ENCODE data around the gene RASGEF1B. TPM values are rescaled to one million over a fixed set of nuclear protein-coding genes. Genes with fewer than 3 reads are reported as not detected.
"Not testable (repeated sequence)": the region's sequence is repeated elsewhere in the genome, so short reads cannot be mapped to it uniquely, and the experiment has no call there.

The RASGEF1B gene
- total RNA-seq, 2 experiments from 2014 or later = 69.4 to 73.1 TPM

- intact Hi-C loops (cut with DNase I, micrococcal nuclease) = no loop called here
- Histone ChIP-seq H3K4me1 (ENCODE audit: insufficient read depth, low read length) (no peaks in the 10 kb centered on the region), H3K4me3 (ENCODE audit: low read length) (no peak overlapping the region), H3K9me3 (ENCODE audit: control insufficient read depth in 1 of 2, insufficient read depth in 1 of 2, low read length in 2 of 2) (peaks cover 0 to 3% of the 10 kb centered on the region in 2 experiments), H3K36me3 (ENCODE audit: insufficient read depth, low read length) (no peaks in the 10 kb centered on the region), H3K27me3 (ENCODE audit: control insufficient read depth in 1 of 2, insufficient read depth in 2 of 2, low read length in 2 of 2) (no peaks in the 10 kb centered on the region), H3K27ac (ENCODE audit: low read depth in 1 of 2, low read length in 2 of 2) (no peak overlapping the region)
- ChIA-PET POLR2A (interaction anchor here (0.6 kb wide), 1 partner anchor 20 kb away, joined by 3 read pairs; no protein-coding TSS in a partner anchor), CTCF (interaction anchor here (0.8 to 1.7 kb wide), 2 partner anchors 13 to 15 kb away, joined by 4 read pairs; partner anchors contain the start of gene RASGEF1B)
- no peak overlapping the region for H3K4me3 Mint-ChIP-seq
- H3K9me3 Mint-ChIP-seq = peaks cover 4% of the 10 kb centered on the region
- no peak overlapping the region for H3K27ac Mint-ChIP-seq
- H3K4me1 Mint-ChIP-seq (ENCODE audit: low read depth) = peaks cover 2% of the 10 kb centered on the region
- no peaks in the 10 kb centered on the region for H3K36me3 Mint-ChIP-seq (ENCODE audit: low read depth)
- ATAC-seq (ENCODE audit: poor library complexity) (no peak), DNase-seq (no peak)
- TF ChIP-seq, protein P1, sequence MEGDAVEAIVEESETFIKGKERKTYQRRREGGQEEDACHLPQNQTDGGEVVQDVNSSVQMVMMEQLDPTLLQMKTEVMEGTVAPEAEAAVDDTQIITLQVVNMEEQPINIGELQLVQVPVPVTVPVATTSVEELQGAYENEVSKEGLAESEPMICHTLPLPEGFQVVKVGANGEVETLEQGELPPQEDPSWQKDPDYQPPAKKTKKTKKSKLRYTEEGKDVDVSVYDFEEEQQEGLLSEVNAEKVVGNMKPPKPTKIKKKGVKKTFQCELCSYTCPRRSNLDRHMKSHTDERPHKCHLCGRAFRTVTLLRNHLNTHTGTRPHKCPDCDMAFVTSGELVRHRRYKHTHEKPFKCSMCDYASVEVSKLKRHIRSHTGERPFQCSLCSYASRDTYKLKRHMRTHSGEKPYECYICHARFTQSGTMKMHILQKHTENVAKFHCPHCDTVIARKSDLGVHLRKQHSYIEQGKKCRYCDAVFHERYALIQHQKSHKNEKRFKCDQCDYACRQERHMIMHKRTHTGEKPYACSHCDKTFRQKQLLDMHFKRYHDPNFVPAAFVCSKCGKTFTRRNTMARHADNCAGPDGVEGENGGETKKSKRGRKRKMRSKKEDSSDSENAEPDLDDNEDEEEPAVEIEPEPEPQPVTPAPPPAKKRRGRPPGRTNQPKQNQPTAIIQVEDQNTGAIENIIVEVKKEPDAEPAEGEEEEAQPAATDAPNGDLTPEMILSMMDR (IDR thresholded peaks at IDR 0.05) = no peak
- no peaks in the 10 kb centered on the region for H3K27me3 Mint-ChIP-seq
Observed at GRCh38 chr4:81485310-81485980, 13.7 kb upstream of the RASGEF1B start.

DNA sequence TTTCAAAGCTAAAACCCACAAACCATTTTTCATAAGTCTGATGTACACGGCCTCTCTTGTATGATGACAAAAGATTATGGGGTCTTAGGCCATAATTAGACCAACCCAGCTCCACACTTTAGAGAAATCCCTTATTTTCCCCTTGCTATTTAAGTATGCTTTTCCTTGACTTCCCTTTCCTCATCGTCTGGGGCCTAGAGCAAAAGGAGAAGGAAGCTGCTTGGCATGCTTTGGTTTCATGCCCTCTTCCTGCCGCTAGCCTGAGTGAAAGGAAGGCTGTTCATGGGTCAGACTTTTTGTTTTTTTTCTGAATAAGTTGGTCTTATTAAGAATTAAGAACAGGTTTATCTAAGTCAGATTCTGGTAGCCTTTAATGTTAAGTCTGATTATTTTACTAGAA, 10.6 kb upstream of the RASGEF1B start:
- H3K9me3 ChIP-seq (ENCODE audit: control insufficient read depth in 1 of 2, insufficient read depth in 1 of 2, low read length in 2 of 2) = no peaks in the 10 kb centered on the region
- H3K27me3 ChIP-seq (ENCODE audit: control insufficient read depth in 1 of 2, insufficient read depth in 2 of 2, low read length in 2 of 2) = no peaks in the 10 kb centered on the region
- H3K4me3 ChIP-seq (ENCODE audit: low read length) = no peak overlapping the region
- intact Hi-C loops (cut with DNase I, micrococcal nuclease) = no loop called here
- no peaks in the 10 kb centered on the region for H3K9me3 Mint-ChIP-seq
- H3K4me1 Mint-ChIP-seq (ENCODE audit: low read depth) = no peaks in the 10 kb centered on the region
- no peak overlapping the region for H3K4me3 Mint-ChIP-seq
- H3K27me3 Mint-ChIP-seq = no peaks in the 10 kb centered on the region
- no peaks in the 10 kb centered on the region for H3K36me3 ChIP-seq (ENCODE audit: insufficient read depth, low read length)
- ChIA-PET POLR2A (interaction anchor here (2.0 kb wide), 1 partner anchor 10 kb away, joined by 8 read pairs; the partner anchor contains the start of gene RASGEF1B), CTCF (no interaction called here)
- no peak overlapping the region for H3K27ac ChIP-seq (ENCODE audit: low read depth in 1 of 2, low read length in 2 of 2)
- H3K4me1 ChIP-seq (ENCODE audit: insufficient read depth, low read length) = no peaks in the 10 kb centered on the region
- TF ChIP-seq, protein P1 (IDR thresholded peaks at IDR 0.05) = no peak
- H3K27ac Mint-ChIP-seq = no peak overlapping the region
- ATAC-seq (ENCODE audit: poor library complexity) (no peak), DNase-seq (peak in 2 of 14 experiments; percentile 29 to 35)
- H3K36me3 Mint-ChIP-seq (ENCODE audit: low read depth) = no peaks in the 10 kb centered on the region

DNA sequence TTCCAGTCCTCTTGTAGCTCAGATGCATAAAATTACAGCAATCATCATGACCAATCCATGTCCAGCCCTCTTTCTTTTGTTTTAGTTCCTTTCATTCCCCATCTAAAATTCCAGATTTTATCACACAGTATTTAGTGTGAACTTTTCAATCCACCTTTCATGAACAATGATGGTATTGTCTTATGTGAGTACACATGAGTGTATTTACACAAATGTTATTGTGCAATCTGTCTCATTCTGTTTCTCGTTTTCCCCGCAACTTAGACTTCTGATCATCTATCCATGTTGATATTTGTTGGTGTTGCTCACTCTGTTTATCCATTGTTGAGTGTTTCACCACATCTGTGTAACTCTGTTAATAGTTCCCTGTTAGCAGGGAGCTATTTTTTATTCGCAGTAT, 9.4 kb upstream of the RASGEF1B start:
- Mint-ChIP-seq H3K27me3 (no peaks in the 10 kb centered on the region), H3K4me1 (ENCODE audit: low read depth) (no peaks in the 10 kb centered on the region), H3K36me3 (ENCODE audit: low read depth) (no peaks in the 10 kb centered on the region), H3K4me3 (no peak overlapping the region), H3K9me3 (no peaks in the 10 kb centered on the region), H3K27ac (no peak overlapping the region)
- Histone ChIP-seq H3K4me1 (ENCODE audit: insufficient read depth, low read length) (no peaks in the 10 kb centered on the region), H3K27ac (ENCODE audit: low read depth in 1 of 2, low read length in 2 of 2) (no peak overlapping the region), H3K9me3 (ENCODE audit: control insufficient read depth in 1 of 2, insufficient read depth in 1 of 2, low read length in 2 of 2) (no peaks in the 10 kb centered on the region), H3K4me3 (ENCODE audit: low read length) (no peak overlapping the region), H3K36me3 (ENCODE audit: insufficient read depth, low read length) (no peaks in the 10 kb centered on the region), H3K27me3 (ENCODE audit: control insufficient read depth in 1 of 2, insufficient read depth in 2 of 2, low read length in 2 of 2) (no peaks in the 10 kb centered on the region)
- CTCF ChIA-PET = interaction anchor here (1.0 kb wide), 1 partner anchor 9 kb away, joined by 3 read pairs; the partner anchor contains the start of gene RASGEF1B
- intact Hi-C loops (cut with DNase I, micrococcal nuclease) = no loop called here
- no peak for ATAC-seq (ENCODE audit: poor library complexity)
- no peak for DNase-seq
- TF ChIP-seq, protein P1 (IDR thresholded peaks at IDR 0.05) = no peak
- POLR2A ChIA-PET = interaction anchor here (2.0 kb wide), 1 partner anchor 9 kb away, joined by 8 read pairs; the partner anchor contains the start of gene RASGEF1B

GRCh38 chr4:81479573-81479972, 7.9 kb upstream of the RASGEF1B start:
- H3K27ac Mint-ChIP-seq; H3K4me1 Mint-ChIP-seq (ENCODE audit: low read depth); H3K36me3 ChIP-seq (ENCODE audit: insufficient read depth, low read length); POLR2A ChIA-PET; H3K27me3 Mint-ChIP-seq; H3K36me3 Mint-ChIP-seq (ENCODE audit: low read depth); H3K9me3 Mint-ChIP-seq; H3K27ac ChIP-seq (ENCODE audit: low read depth in 1 of 2, low read length in 2 of 2); H3K4me3 ChIP-seq (ENCODE audit: low read length); H3K27me3 ChIP-seq (ENCODE audit: control insufficient read depth in 1 of 2, insufficient read depth in 2 of 2, low read length in 2 of 2); CTCF ChIA-PET; H3K9me3 ChIP-seq (ENCODE audit: control insufficient read depth in 1 of 2, insufficient read depth in 1 of 2, low read length in 2 of 2); ATAC-seq (ENCODE audit: poor library complexity); H3K4me3 Mint-ChIP-seq; H3K4me1 ChIP-seq (ENCODE audit: insufficient read depth, low read length); DNase-seq: not testable (repeated sequence)
- intact Hi-C loops (cut with DNase I, micrococcal nuclease) = loop anchor here in 1 of 2 experiments (10.0 kb wide), 2 partner anchors 165 to 885 kb away; no protein-coding TSS in a partner anchor
